ENCODE measurements around the gene BBS12. TPM values are rescaled to one million over a fixed set of nuclear protein-coding genes. Genes with fewer than 3 reads are reported as not detected.

The BBS12 gene
- total RNA-seq: 1 to 10 TPM; 2.1 to 3.6 TPM

DNA sequence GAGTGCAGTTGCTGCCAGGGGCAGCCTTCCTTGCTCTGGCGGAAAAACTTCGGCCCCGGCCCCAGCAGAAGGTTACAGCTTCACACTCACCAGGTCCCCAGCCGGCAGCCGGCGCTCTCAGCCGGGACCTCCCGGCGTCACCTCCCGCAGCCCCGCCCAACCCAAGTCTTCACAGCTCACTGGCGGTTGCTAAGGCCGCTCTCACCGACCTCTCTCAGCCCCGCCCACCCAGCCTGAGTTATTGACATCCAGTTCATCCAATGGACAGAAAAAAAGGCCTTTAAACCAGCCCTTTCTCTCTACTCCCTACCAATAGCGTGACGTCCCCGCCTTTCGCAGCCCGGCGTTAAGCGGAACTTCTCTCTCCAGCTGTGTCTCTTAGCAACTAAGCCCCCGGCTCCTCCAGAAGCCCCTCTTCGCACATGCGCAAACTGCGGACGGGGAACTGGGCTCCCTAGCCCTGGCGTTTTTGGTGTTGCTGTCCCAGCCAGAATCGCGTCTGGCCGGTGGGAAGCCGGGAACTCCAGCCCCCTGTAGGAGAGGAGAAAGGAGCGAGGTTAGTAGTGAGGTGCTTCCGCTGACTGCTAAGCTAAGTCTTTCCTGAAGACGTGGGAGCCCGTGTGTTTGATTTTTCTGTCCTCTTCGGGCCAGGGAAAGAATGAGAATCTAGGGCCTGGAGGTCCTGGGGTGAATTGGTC, at the start of gene BBS12:
Gene BBS12 (plus strand): TSS at position 376 of the 698 bp plus-strand sequence. CDS start 9,189 bp downstream, outside the sequence.
- Mint-ChIP-seq H3K4me3 (peak within 1 kb of the TSS; percentile 91), H3K27me3 (no peaks in the 10 kb centered on the region), H3K4me1 (peaks cover 16% of the 10 kb centered on the region), H3K27ac (peak within 1 kb of the TSS; percentile 93), H3K36me3 (peaks cover 3% of the 10 kb centered on the region), H3K9me3 (ENCODE audit: low read depth) (no peaks in the 10 kb centered on the region)
- CTCF ChIA-PET: interaction anchor here (0.7 to 5.5 kb wide), 20 partner anchors 8 to 198 kb away, joined by 3 to 29 read pairs (median 4); partner anchors contain the start of gene NUDT6
- ATAC-seq: peak; percentile 98
- DNase-seq: peak; percentile 99

DNA sequence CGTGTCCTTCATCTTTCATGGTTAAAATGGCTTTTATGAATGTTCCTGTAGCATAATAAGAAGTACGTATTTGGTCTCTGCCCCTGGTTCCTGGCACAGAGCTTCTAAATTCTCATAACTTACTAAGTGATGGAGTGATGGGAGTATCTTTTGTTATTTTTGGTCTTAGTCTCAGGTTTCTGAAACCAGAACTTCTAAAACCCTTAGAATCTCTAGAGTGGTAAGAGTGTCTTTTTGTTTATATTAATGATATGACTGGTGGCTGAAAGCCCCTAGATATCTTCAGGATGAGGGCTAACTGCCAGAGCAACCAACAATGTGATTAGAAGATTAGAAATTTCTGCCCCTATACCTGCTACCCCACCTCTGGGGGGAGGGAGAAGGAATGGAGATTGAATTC, 45.8 kb upstream of the BBS12 start:
- H3K27ac Mint-ChIP-seq: no peak overlapping the region
- CTCF ChIA-PET: no interaction called here

DNA sequence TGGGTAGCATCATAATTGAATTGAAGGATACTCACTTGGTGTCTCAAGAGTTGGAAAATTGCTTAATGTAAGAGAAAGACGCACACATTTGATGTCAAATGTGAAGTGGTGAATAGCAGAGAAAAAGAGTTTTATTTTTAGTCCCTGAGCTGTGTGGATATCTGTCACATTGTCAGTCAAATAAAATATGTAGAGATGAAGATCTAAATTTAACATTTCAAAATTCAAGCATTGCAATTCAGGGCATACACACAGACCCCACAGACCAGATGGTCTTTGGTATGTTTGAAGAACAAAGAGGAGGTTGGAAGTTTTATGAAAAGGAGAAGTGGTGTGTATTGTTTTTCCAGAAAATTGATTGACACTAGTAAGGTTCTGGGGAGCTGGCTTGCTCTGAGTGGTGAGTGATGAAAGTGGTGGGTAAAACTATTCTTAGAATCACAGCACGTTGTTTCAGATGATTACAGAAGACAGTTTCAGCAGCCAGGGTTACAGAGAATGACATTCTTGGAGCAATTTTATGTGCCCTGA, 44.9 kb upstream of the BBS12 start:
- Mint-ChIP-seq H3K4me3 (no peak overlapping the region), H3K36me3 (peaks cover 4% of the 10 kb centered on the region), H3K27ac (peak overlapping the region; percentile 38), H3K9me3 (ENCODE audit: low read depth) (peaks cover 8% of the 10 kb centered on the region), H3K27me3 (peaks cover 44% of the 10 kb centered on the region), H3K4me1 (peaks cover 35% of the 10 kb centered on the region)
- CTCF ChIA-PET: interaction anchor here (1.3 kb wide), 1 partner anchor 109 kb away, joined by 3 read pairs; no protein-coding TSS in a partner anchor
- ATAC-seq (peak; percentile 40), DNase-seq (no peak)

More for the DNA sequence above, 45.8 kb upstream of the BBS12 start:
- Mint-ChIP-seq H3K4me3 (no peak overlapping the region), H3K27me3 (peaks cover 38% of the 10 kb centered on the region), H3K36me3 (peaks cover 2% of the 10 kb centered on the region), H3K9me3 (ENCODE audit: low read depth) (peaks cover 6% of the 10 kb centered on the region), H3K4me1 (peaks cover 35% of the 10 kb centered on the region)
- DNase-seq (no peak), ATAC-seq (no peak)

DNA sequence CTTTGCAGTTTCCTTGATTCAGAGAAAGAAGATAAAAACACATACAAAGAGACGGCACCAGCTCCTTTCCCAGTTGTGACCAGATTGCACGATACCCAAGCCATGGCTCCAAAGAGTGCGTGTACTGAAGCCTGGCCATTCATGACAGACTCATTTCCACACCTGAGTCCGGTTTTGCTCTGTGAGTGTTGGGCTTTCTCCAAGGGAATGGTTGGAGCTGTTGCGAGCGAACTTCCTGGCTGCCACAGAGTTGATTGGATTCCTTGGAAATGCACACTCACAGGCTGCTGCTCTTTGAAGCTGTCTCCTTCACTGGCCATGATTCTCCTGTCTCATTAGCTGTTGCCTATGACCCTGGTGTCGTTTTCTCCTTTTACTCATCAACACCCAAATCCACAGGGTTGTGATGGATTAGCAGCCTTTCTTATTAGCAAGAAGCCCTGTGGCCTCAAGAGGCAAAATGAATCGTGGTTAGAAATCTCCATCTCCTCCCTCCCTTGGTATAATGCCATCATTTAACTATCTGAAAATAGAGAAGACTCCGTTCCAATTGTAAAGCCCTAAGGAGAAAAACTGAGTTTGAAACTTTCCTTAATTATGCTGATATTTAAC, 43.9 kb upstream of the BBS12 start:
- Mint-ChIP-seq H3K27me3 (peaks cover 50% of the 10 kb centered on the region), H3K4me1 (peaks cover 35% of the 10 kb centered on the region), H3K4me3 (peak overlapping the region; percentile 21), H3K36me3 (peaks cover 2% of the 10 kb centered on the region), H3K27ac (no peak overlapping the region), H3K9me3 (ENCODE audit: low read depth) (peaks cover 2% of the 10 kb centered on the region)
- CTCF ChIA-PET: interaction anchor here (1.3 kb wide), 1 partner anchor 110 kb away, joined by 3 read pairs; no protein-coding TSS in a partner anchor
- ATAC-seq (no peak), DNase-seq (no peak)

DNA sequence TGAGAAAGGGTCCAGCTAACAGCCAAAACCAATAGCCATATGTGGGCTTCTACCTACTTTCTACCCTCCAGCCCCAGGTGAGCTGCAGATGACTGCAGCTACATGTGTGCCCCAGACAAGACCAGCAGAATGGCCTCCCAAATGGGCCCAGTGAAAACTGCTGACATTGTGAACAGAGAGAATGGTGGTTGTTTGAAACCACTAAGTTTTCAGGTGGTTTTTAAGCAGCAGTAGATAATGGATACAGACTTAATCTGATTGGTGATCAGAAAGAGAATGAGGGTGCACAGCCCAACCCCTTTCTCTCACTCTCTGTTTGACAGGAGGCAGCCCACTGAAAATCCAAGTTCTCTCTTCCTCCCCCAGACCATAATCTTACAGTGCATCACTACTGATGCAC, 42.5 kb upstream of the BBS12 start:
- DNase-seq (peak; percentile 67), ATAC-seq (peak; percentile 83)
- Mint-ChIP-seq H3K4me1 (peaks cover 35% of the 10 kb centered on the region), H3K9me3 (ENCODE audit: low read depth) (peaks cover 4% of the 10 kb centered on the region), H3K27me3 (peaks cover 59% of the 10 kb centered on the region), H3K27ac (peak overlapping the region; percentile 60), H3K4me3 (no peak overlapping the region), H3K36me3 (peaks cover 4% of the 10 kb centered on the region)
- CTCF ChIA-PET: no interaction called here

DNA sequence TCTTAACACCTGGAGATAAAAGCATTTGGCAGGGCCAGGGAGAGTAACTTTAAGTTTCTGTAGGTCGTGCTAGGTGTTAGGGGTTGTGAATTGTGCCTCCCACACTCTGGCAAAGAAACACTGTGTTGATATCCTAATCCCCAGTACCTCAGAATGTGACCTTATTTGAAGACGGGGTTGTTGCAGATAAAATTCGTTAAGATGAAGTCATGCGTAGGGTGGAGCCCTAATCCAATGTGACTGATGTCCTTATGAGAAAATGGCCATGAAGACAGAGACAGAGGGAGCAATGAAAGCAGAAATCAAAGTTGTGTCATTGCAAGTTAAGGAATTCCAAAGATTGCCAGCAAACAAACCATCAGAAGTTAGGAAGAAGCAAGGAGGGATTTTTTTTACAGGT, 40.5 kb upstream of the BBS12 start:
- no peak for DNase-seq
- no peak for ATAC-seq
- Mint-ChIP-seq H3K4me3 (no peak overlapping the region), H3K36me3 (peaks cover 6% of the 10 kb centered on the region), H3K4me1 (peaks cover 31% of the 10 kb centered on the region), H3K27ac (no peak overlapping the region), H3K9me3 (ENCODE audit: low read depth) (peaks cover 4% of the 10 kb centered on the region), H3K27me3 (peaks cover 72% of the 10 kb centered on the region)
- CTCF ChIA-PET: no interaction called here

DNA sequence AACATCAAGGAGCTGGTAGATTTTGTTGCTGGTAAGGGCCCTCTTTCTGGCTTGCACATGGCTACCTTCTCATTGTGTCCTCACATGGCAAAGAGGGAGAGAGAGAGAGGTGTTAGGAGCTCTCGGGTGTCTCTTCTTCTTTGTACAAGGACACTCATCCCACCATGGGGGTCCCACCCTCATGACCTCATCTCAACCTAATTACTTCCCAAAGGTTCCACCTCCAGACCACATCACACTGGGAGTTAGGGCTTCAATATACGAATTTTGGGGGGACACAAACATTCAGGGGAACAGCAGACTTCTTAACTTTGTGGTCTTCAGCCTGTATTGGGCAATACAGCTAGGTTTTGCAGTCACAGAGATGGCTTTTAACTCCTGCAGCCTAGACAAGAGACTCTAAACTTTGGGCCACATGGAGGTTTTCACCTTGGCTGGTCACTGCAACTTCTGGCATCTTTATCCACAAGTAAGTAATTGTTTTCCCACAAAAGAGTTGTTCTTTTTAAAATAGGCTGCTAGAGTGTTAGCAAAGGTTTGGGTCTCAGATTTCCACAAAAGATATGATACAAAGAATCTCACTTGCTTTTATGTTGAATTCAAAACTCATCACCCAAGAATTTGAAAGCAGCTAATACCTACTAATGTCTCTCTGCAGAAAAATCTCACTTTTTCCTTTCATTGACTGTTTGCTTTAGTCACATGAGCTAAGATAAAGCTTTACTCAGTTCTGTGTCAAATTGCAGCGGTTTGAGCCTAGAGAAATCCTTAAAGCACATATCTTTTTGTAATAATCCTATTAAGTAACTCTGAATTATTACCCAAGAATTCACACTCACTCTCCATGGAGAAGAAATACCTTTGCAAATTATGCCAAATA, 39.6 kb upstream of the BBS12 start:
- Mint-ChIP-seq H3K27me3 (peaks cover 75% of the 10 kb centered on the region), H3K36me3 (peaks cover 6% of the 10 kb centered on the region), H3K4me1 (peaks cover 25% of the 10 kb centered on the region), H3K4me3 (no peak overlapping the region), H3K27ac (no peak overlapping the region), H3K9me3 (ENCODE audit: low read depth) (peaks cover 4% of the 10 kb centered on the region)
- ATAC-seq: no peak
- CTCF ChIA-PET: interaction anchor here (0.9 kb wide), 1 partner anchor 13 kb away, joined by 3 read pairs; no protein-coding TSS in a partner anchor
- DNase-seq: no peak

DNA sequence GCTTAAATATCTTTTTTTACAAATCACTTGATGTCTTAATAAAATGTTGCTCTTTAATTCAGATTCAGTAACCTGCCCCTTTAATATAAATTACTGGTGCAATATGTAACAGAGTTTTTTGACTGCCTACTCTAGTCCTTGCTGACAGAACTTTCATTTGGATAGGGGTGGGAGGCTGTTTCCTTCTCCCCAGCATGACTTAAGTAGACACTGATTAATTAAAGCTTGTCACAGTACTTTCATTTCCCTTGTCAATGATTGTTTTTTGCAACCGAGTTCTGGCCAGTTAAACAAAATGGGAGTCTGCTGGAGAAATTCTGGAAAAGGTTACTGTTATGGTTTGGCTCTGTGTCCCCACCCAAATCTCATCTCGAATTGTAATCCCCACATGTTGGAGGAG, 37.3 kb upstream of the BBS12 start:
- Mint-ChIP-seq H3K36me3 (peaks cover 6% of the 10 kb centered on the region), H3K9me3 (ENCODE audit: low read depth) (peaks cover 4% of the 10 kb centered on the region), H3K27ac (no peak overlapping the region), H3K27me3 (peaks cover 60% of the 10 kb centered on the region), H3K4me1 (peaks cover 7% of the 10 kb centered on the region), H3K4me3 (no peak overlapping the region)
- DNase-seq (no peak), ATAC-seq (no peak)
- CTCF ChIA-PET: no interaction called here

DNA sequence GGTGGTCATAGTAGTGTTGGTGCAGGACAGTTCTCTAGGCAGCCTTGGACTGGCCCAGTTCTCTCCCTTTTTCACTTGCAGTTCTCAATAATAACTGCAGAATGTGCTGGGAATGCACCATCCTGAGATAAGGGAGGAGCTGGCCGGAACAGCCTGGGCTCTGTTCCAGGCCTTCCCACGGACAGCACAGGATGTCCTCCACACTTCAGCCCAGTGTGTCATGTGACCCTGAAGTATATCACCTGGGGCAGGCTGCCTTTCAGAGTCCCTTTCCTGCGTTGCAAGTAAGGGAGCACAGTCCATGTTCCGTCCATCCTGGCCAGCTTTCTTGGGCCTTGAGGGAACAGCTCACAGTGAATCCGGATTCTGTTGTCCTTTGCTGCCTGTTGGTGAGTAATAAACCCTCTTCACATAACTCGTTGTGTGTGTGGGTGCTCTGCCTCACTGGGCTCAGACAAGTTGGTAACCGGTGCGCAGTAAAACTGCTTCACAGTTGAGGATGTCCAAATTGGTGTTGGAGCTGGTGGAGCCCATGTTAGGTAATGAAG, 32.3 kb upstream of the BBS12 start:
- Mint-ChIP-seq H3K4me3 (no peak overlapping the region), H3K4me1 (peaks cover 26% of the 10 kb centered on the region), H3K27ac (no peak overlapping the region), H3K9me3 (ENCODE audit: low read depth) (no peaks in the 10 kb centered on the region), H3K27me3 (peaks cover 48% of the 10 kb centered on the region), H3K36me3 (peaks cover 7% of the 10 kb centered on the region)
- ATAC-seq (no peak), DNase-seq (no peak)
- CTCF ChIA-PET: interaction anchor here (1.1 kb wide), 1 partner anchor 17 kb away, joined by 3 read pairs; no protein-coding TSS in a partner anchor

DNA sequence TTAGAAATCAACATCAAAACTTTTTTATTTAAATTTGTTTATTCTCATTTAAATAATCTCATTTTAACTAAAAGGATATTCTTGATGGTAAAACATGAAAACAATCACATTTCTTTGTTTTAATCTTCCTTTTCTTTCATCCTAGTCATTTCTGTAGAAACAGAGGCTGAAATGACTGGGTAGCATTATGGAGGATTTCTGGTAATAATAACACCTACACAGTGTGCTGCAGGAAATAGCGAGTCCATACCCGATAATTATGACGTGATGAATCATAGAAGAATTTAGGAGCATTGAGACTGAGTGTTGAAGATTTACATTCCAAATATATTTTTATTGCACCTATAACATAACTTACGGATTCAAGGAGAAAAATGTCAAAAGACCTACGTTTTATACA, 31.4 kb upstream of the BBS12 start:
- CTCF ChIA-PET: no interaction called here
- Mint-ChIP-seq H3K27ac (no peak overlapping the region), H3K4me3 (no peak overlapping the region), H3K36me3 (peaks cover 4% of the 10 kb centered on the region), H3K9me3 (ENCODE audit: low read depth) (no peaks in the 10 kb centered on the region), H3K4me1 (peaks cover 33% of the 10 kb centered on the region), H3K27me3 (peaks cover 40% of the 10 kb centered on the region)
- ATAC-seq (peak; percentile 74), DNase-seq (no peak)

DNA sequence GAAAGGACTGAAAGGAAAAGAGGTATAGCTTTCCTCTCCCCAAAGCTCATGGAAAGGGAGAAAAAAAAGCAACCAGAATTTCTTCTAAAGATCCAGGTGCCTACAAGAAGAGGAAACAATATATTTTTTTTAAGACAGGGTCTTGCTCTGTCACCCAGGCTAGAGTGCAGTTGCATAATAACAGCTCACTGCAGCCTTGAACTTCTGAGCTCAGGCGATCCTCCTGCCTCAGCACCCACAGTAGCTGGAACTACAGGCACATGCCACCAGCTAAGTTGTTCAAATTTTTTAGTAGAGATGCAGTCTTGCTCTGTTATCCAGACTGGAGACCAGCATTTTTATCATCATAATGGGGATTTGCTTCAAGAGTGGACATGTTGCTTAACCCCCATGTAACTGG, 30.5 kb upstream of the BBS12 start:
- peaks cover 33% of the 10 kb centered on the region for H3K27me3 Mint-ChIP-seq
- H3K4me3 Mint-ChIP-seq: no peak overlapping the region
- H3K36me3 Mint-ChIP-seq: peaks cover 4% of the 10 kb centered on the region
- H3K27ac Mint-ChIP-seq: no peak overlapping the region
- no peak for ATAC-seq
- DNase-seq: no peak
- H3K9me3 Mint-ChIP-seq (ENCODE audit: low read depth): no peaks in the 10 kb centered on the region
- H3K4me1 Mint-ChIP-seq: peaks cover 33% of the 10 kb centered on the region
- CTCF ChIA-PET: no interaction called here

DNA sequence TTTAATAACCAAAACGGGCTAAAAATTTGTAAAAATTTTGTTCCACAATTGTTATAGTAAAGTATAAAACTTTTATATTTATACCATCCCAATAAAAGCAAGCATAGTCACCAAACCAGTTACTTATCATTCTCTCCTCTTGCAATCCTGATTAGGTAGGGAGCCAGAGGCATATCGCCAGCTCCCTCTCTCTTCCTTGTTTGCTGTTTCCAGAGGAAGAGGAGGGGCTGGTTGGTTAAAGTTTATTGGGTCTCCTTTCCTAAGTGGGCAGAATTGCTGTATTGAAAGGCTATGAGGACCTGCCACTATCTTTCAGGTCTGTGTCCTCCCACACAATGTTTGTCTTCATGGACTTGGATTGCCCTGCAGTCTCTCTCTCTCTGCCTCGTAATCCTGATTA, 29.6 kb upstream of the BBS12 start:
- H3K27me3 Mint-ChIP-seq: peaks cover 25% of the 10 kb centered on the region
- peaks cover 36% of the 10 kb centered on the region for H3K4me1 Mint-ChIP-seq
- no peak overlapping the region for H3K4me3 Mint-ChIP-seq
- no peak overlapping the region for H3K27ac Mint-ChIP-seq
- peaks cover 4% of the 10 kb centered on the region for H3K36me3 Mint-ChIP-seq
- CTCF ChIA-PET: no interaction called here
- ATAC-seq: no peak
- no peak for DNase-seq
- H3K9me3 Mint-ChIP-seq (ENCODE audit: low read depth): no peaks in the 10 kb centered on the region

DNA sequence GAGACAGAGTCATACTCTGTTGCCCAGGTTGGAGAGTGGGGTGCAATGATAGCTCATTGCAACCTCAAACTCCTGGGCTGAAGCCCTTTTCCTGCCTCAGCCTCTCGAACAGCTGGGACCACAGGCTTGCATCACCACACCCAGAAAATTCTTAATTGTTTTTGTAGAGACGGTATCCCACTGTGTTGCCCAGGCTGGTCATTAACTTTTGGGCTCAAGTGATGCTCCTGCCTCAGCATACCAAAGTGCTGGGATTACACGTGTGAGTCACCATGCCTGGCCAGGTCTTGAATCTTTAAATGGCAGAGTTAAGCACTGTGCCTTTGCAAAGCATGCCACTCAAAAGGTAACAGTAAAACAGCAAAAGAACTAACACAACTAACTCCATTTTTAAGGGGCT, 28.6 kb upstream of the BBS12 start:
- CTCF ChIA-PET: no interaction called here
- Mint-ChIP-seq H3K4me3 (no peak overlapping the region), H3K27ac (no peak overlapping the region), H3K9me3 (ENCODE audit: low read depth) (no peaks in the 10 kb centered on the region), H3K4me1 (peaks cover 36% of the 10 kb centered on the region), H3K36me3 (peaks cover 4% of the 10 kb centered on the region), H3K27me3 (peaks cover 25% of the 10 kb centered on the region)
- ATAC-seq (no peak), DNase-seq (no peak)
